HepG2 (cell line): ENCODE data around the gene KLF9. TPM values are rescaled to one million over a fixed set of nuclear protein-coding genes. Genes with fewer than 3 reads are reported as not detected.
A peak's percentile ranks its signal among the peaks of the same experiment; 100 is the strongest.

Experiments used
- AKNA ChIP-seq: sonication (generic); formaldehyde crosslinking; IDR thresholded peaks from 2 replicates; pipeline ENCODE4 v1.4.0; 2020; ENCODE audit warnings: missing genetic modification reagents, borderline replicate concordance
- CEBPB ChIP-seq: IDR thresholded peaks from 2 replicates; pipeline ENCODE4 v1.6.1; 2011; ENCODE audit warnings: low read depth, low read length, improper control_type of control experiment, borderline replicate concordance
- CREB1 ChIP-seq, 2 experiments: fragments of 450-650 bp in 1 of 2; IDR thresholded peaks; 2 replicates each; pipeline ENCODE4 v1.6.1; 2016 to 2017; ENCODE audit warnings: control low read depth in 1 of 2, mild to moderate bottlenecking in 1 of 2, missing compliant biosample characterization in 1 of 2, missing genetic modification characterization in 1 of 2
- DRAP1 ChIP-seq: IDR thresholded peaks from 2 replicates; pipeline ENCODE4 v1.6.1; 2016; ENCODE audit warnings: missing genetic modification reagents, missing compliant biosample characterization
- HIC2 ChIP-seq: sonication (generic); formaldehyde crosslinking; IDR thresholded peaks from 2 replicates; pipeline ENCODE4 v1.9.0; 2022; ENCODE audit warnings: low read depth, missing genetic modification reagents
- KDM6A ChIP-seq: IDR thresholded peaks from 2 replicates; pipeline ENCODE4 v1.6.1; 2016; ENCODE audit warnings: low read depth
- MTERF4 ChIP-seq: sonication (generic); formaldehyde crosslinking; IDR thresholded peaks from 2 replicates; pipeline ENCODE4 v1.8.0; 2023; ENCODE audit warnings: mild to moderate bottlenecking, missing genetic modification reagents
- NFIC ChIP-seq: IDR thresholded peaks from 2 replicates; pipeline ENCODE4 v1.6.1; 2012; ENCODE audit warnings: mild to moderate bottlenecking, low read length, inconsistent platforms
- PATZ1 ChIP-seq: sonication (generic); formaldehyde crosslinking; IDR thresholded peaks from 2 replicates; pipeline ENCODE4 v1.4.0; 2020; ENCODE audit warnings: missing genetic modification reagents
- SALL1 ChIP-seq: sonication (generic); formaldehyde crosslinking; IDR thresholded peaks from 2 replicates; pipeline ENCODE4 v1.8.0; 2022; ENCODE audit warnings: mild to moderate bottlenecking, missing genetic modification reagents
- SP5 ChIP-seq: IDR thresholded peaks from 2 replicates; pipeline ENCODE4 v1.6.1; 2016; ENCODE audit warnings: low read depth, borderline replicate concordance
- ZNF263 ChIP-seq: sonication (generic); formaldehyde crosslinking; IDR thresholded peaks from 2 replicates; pipeline ENCODE4 v1.4.0; 2020; ENCODE audit warnings: missing genetic modification reagents
- ZNF569 ChIP-seq: sonication (generic); formaldehyde crosslinking; IDR thresholded peaks from 2 replicates; pipeline ENCODE4 v1.5.0; 2020; ENCODE audit warnings: mild to moderate bottlenecking, missing genetic modification reagents, moderate library complexity, borderline replicate concordance
- ZNF574 ChIP-seq: sonication (generic); formaldehyde crosslinking; IDR thresholded peaks from 2 replicates; pipeline ENCODE4 v1.4.0; 2020; ENCODE audit warnings: missing genetic modification reagents
- ZNF773 ChIP-seq: sonication (generic); formaldehyde crosslinking; IDR thresholded peaks from 2 replicates; pipeline ENCODE4 v1.4.0; 2020; ENCODE audit warnings: missing genetic modification reagents, borderline replicate concordance
- polyA plus RNA-seq, 8 experiments: library from polyadenylated mRNA; depleted of rRNA in 3 of 8; stranded (reverse) in 7 of 8; unstranded in 1 of 8; fragments of >200 nt; fragmentation: Illumina TruSeq in 4 of 8; extraction: Trizol in 4 of 8; gene quantifications; 2 replicates each; pipeline versions ENCODE4 v1.2.1 to v1.2.3, GENCODE V29; 2011 to 2016; ENCODE audit warnings: low read depth in 4 of 8, missing spikeins in 1 of 8, mixed read lengths in 1 of 8; ENCODE audit not compliant: insufficient read depth in 1 of 8
- total RNA-seq, 5 experiments: library from RNA; depleted of rRNA; stranded (reverse); fragments of >200 nt; fragmentation: Illumina TruSeq; extraction: Trizol; gene quantifications; 2 replicates each; pipeline ENCODE4 v1.2.3, GENCODE V29; 2016; ENCODE audit warnings: low read depth in 1 of 5

The KLF9 gene
- total and polyA plus RNA-seq, 2 of the 13 experiments (the other 11 are each of a cell fraction or from before 2014, with no cell fraction given): 5.7 to 7.2 TPM

GRCh38 chr9:70418822-70419555 is 4.5 kb upstream of the KLF9 start (continued):
- no peak for TF ChIP-seq HIC2
- peak; percentile 21; the same call in 1 of the 2 replicates for TF ChIP-seq ZNF773 (CRISPR knock-in tag)
- no peak for TF ChIP-seq ZNF263
- no peak for TF ChIP-seq NFIC
- TF ChIP-seq SALL1 (CRISPR knock-in tag): no peak; the same call in 1 of the 2 replicates
- TF ChIP-seq CEBPB: peak; percentile 38; the same call in 1 of the 2 replicates
- peak; percentile 89 for TF ChIP-seq PATZ1 (CRISPR knock-in tag)
- no peak for TF ChIP-seq CREB1 (IDR thresholded peaks at IDR 0.05)
- TF ChIP-seq CREB1 (CRISPR knock-in tag; IDR thresholded peaks at IDR 0.05): no peak
- no peak for TF ChIP-seq ZNF569 (CRISPR knock-in tag)
- TF ChIP-seq DRAP1 (CRISPR knock-in tag): peak; percentile 78
- TF ChIP-seq SP5 (CRISPR knock-in tag): no peak; the same call in 1 of the 2 replicates
- TF ChIP-seq ZNF574: peak; percentile 20; the same call in 1 of the 2 replicates
- peak; percentile 80 for TF ChIP-seq MTERF4 (CRISPR knock-in tag)
- 0 out of 2 replicates have a peak, but pooled peaks have one; percentile 11 for TF ChIP-seq AKNA (CRISPR knock-in tag)
- no peak for TF ChIP-seq KDM6A (CRISPR knock-in tag)
